ENCODE results near the gene MTAP.

MTAP gene

DNA sequence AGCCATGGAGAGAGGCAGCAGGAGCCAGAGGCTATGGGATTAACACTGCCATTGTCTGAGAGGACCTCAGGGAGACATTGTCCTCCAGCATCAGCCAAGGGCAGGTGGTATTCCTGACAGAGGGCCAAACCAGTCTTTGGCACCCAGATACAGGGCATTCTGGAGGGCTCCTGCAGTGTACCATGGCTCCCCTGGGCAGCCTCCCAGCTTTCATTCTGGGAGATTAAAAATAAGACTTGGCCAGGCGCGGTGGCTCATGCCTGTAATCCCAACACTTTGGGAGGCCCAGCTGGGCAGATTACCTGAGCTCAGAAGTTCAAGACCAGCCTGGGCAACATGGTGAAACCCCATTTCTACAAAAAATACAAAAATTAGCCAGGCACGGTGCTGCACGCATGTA, 4.2 kb downstream of the MTAP start:
- DNase-seq, result no peak

- DNase-seq, result no peak
These were observed 8.0 kb downstream of the MTAP start for GRCh38 chr9:21810388-21810787.

GRCh38 chr9:21810881-21811280, 8.4 kb downstream of the MTAP start:
- DNase-seq, result no peak

DNA sequence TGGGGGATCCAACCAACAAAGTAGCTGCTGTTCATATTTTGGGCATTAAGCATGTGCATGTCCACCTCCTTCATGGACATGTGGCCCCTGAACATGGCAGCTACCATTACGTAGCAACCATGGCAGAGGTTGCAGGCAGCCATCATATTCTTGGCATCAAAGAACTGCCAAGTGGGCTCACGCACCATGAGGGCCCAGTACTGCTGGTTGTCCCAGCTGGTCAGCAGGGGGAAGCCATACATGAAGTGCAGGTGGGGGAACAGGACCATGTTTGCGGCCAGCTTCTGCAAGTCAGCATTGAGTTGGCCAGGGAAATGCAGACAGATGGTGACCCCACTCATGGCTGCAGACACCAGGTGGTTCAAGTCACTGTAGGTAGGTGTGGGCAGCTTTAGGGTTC, 9.5 kb downstream of the MTAP start:
- no peak for DNase-seq

- no peak for DNase-seq
These were observed 10.0 kb downstream of the MTAP start for GRCh38 chr9:21812415-21812814.

DNA sequence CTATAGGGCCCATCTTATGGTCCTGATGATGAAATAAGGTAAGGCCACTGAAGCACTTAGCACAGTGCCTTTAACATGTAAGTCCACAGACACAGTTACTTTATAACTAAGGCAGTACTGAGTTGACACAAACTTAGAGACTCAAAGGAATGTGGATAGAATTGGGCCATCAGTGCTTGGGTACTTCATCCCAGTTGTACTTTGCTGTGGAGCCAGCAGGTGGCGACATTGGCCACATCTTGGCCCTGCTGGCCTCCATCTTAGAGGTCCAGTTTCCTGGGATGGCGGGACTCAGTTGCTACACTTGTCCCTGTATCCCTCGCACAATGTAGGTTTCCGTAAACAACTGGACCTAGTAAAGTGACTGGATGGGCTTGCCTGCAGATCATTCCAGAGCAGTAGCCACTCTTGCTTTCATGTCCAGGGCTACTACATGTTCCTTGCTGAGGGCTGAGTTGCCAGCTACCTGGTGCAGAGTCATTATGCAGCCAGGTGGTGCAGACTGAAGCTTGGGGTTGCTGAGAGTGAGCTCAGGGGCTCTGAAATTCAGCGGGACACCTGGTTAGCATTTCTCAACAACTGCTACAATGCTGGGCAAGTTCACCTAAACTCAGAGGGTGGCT, 10.6 kb downstream of the MTAP start:
- peak; percentile 67 for DNase-seq

GRCh38 chr9:21813575-21814473, 11.4 kb downstream of the MTAP start:
- no peak for DNase-seq

GRCh38 chr9:21815643-21816042, 13.2 kb downstream of the MTAP start:
- no peak for DNase-seq

- no peak for DNase-seq
These were observed 14.7 kb downstream of the MTAP start for GRCh38 chr9:21817176-21817575.

DNA sequence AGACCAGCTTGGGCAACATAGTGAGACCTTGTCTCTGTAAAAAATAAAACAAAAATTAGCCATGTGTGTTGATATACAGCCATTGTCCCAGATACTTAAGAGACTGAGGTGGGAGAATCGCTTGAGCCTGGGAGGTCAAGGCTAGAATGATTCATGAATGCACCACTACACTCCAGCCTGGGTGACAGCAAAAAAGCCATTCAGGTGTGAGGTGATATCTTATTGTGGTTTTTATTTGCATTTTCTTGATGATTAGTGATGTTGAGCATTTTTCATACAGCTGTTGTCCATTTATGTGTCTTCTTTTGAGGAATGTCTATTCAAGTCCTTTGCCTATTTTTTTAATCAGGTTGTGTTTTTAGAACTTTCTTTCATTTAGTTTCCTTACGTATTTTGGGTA, 23.2 kb downstream of the MTAP start:
- DNase-seq, result no peak

- DNase-seq, result no peak
These were observed 26.5 kb downstream of the MTAP start for GRCh38 chr9:21828853-21829410.

DNA sequence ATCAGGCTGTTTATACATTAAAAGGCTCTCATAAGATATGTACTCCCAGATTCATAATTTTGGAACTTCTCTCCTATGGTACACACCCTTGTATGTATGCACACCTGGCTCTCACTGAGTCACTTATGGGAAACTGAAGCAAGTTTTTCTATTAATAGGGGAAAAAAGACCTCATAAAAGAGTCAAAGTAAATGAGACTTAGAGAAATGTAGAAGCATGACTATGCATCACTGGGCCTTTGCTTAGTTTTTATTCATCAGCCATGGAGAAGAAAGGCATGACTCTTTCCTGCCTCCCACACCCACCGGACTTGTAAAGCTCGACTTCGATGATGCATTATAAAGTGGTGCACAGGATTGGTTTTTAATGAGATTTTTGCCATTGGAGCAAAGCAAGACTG, 28.2 kb downstream of the MTAP start:
- no peak for DNase-seq

GRCh38 chr9:21831841-21832509, 29.5 kb downstream of the MTAP start:
- DNase-seq, result no peak

DNA sequence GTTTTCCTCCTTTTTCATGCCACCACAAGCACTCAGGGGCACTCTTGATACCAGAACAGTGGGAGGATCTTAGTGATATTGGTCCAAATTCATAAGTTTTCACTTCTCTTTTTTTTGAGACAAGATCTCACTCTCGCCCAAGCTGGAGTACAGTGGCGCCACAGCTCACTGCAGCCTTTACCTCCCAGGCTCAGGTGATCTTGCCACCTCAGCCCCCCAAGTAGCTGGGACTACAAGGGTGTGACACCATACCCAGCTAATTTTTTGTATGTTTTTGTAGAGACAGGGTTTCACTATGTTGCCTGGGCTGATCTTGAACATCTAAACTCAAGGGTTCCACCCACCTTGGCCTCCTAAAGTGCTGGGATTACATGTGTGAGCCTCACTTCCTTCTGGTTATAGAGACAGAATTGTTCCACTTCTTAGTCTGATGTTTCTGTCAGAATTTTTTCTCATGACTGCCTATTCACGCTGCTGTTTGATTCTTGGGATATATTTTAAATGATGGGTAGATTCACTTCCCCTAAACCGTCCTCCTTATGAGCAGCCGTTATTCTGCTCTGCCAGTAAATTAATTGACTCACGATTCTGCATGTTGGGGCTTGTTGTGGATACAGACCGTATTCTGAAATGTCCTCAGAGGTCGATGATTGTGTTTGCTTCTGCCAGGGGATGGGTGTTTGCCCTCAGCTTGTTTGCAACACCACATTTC, 30.8 kb downstream of the MTAP start:
- no peak for DNase-seq

DNA sequence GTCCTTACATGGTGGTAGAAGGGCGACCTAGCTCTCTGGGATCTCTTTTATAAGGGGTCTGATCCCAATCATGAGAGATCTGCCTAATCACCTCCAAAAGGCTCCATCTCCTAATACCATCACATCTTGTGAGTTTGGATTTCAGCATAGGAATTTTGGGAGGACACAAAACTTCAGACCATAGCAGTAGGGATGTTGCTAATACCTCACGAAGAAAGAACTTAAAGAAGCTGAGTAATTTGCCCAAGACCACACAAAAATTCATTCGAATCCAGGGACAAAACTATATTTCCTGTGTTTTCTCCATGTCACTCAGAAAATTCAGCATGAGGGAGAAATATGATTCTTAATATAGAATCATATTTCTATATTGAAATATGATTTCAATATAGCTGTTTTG, 32.7 kb downstream of the MTAP start:
- no peak for DNase-seq

DNA sequence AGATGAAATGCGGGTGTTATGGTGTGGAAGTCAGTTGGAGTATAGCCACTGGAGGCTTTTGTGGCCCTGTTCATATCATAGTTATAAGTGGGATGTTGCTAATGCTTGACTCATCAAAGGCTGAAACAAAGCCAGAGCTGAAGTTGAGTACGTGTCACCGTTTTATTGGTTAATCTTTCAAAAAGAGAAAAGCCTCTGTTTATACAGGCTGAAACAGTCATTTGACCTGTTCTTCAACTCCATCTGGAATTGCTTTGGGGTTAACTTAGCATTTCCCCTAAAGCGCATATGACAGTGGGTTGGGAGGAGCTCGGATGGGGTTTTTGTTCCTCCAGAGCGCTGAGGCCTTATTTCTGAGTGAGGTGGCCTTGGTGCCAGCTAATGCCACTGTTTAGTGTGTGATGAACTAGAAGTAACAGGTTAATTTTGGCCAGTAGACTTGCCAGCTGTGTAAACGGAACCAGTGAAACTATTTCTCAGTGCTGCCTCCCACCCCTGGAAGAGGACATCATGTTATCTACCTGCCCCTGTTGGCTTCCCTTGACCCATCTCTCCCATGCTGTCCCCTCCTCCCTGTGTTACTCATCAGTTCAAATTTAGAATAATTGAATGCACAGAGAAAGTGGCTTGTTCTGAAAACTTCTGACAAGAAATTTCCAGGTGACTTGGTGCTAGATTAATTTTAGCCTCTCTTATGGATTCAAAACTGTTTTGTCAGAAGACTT, 34.2 kb downstream of the MTAP start:
- DNase-seq, result no peak

DNA sequence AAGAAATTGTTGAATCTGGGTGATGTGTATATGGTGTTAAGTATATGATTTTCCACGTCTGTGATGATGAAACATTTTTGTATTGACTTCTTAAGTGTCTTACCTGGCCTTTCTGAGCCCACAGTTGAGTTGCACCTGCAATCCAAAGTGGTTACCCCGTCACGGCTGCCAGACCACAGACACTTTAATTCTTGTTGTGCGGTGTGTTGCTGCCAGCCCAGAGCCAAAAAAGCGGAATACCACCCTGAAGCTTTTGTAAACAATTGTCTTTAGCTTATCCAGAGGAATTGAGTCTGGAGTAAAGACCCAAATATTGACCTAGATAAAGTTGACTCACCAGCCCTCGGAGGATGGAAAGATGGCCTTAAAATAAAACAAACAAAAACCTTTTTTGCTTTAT, 35.1 kb downstream of the MTAP start:
- no peak for DNase-seq

DNA sequence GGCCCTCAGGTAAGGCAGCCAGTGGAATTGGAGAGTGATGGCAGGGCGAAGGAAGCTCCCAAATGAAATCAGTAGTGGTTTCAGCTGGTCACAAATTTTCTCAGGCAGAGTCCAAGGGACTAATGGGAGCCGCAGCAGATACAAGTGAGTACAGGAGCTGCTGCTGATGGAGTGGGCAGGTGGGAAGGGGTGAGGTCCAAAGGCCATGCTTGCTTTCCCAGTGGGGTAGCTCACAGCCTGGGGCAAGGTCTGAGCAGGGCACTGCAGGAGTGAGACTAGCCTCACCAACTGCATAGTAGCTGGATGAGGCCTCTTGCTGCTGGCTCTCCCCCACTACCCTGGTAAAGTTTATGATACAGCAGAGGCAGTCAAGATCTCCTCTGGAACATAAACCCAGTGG, 38.2 kb downstream of the MTAP start:
- DNase-seq, result no peak

- DNase-seq, result no peak
These were observed 38.7 kb downstream of the MTAP start for GRCh38 chr9:21841133-21841532.

- DNase-seq, result no peak
These were observed 46.2 kb downstream of the MTAP start for GRCh38 chr9:21848615-21849014.

DNA sequence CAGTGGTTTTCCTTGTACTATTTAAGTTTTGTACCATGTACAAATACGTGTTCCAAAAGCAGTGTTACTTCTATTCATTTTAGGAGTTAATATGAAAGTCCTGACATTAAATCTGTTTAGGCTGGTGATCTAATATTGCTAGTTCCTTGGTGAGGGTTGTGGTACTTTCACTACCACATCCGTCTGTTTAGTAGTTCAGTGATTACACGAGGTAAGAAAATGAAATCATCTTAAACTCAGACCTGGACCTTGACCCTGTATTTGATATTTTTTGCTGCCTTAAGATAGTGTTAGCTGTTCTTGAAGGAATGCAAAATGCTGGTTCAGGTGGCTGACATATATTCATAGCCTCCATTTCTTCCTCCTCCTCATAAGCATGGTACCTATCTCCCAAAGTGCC, 50.3 kb downstream of the MTAP start:
- DNase-seq, result no peak

GRCh38 chr9:21853414-21853813, 51.0 kb downstream of the MTAP start:
- DNase-seq, result no peak

Data from right forelimb (tissue), 1 donor.